CD1c-positive myeloid dendritic cell (primary cell): ENCODE measurements around the gene SERINC5.
"Not testable (repeated sequence)": the region's sequence is repeated elsewhere in the genome, so short reads cannot be mapped to it uniquely, and the experiment has no call there.

Experiments
- DNase-seq: peaks from one replicate; pipeline ENCODE4 v3.0.0-alpha.2; 2016; ENCODE audit errors: extremely low spot score

Gene SERINC5

GRCh38 chr5:80172067-80172695 is 83.7 kb downstream of the SERINC5 start:
- DNase-seq: no peak

- no peak for DNase-seq
Measured at GRCh38 chr5:80170117-80170535, 85.7 kb downstream of the SERINC5 start.

- no peak for DNase-seq
Measured at GRCh38 chr5:80168388-80169028, 87.3 kb downstream of the SERINC5 start.

DNA sequence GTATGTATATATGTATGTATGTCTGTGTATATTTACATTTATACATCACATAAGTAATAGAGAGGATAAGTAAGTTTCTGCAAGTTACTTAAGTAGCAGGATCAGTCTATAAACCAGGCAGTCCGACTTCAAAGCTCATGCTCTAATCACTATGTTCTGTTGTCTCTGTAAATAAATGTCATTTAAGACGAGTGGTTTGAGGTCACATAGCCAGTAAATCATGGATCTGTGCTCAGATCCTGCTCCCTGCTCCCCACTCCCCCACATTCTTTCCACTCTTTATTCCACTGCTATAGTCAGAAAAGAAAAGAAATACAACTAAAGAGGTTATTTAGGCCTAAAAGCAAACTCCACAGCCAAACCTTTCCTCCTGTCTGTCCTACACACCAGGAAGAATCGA is 90.4 kb downstream of the SERINC5 start:
- DNase-seq: no peak

GRCh38 chr5:80161165-80161564 is 94.7 kb downstream of the SERINC5 start:
- DNase-seq: no peak

GRCh38 chr5:80160242-80160641 is 95.6 kb downstream of the SERINC5 start:
- no peak for DNase-seq

DNA sequence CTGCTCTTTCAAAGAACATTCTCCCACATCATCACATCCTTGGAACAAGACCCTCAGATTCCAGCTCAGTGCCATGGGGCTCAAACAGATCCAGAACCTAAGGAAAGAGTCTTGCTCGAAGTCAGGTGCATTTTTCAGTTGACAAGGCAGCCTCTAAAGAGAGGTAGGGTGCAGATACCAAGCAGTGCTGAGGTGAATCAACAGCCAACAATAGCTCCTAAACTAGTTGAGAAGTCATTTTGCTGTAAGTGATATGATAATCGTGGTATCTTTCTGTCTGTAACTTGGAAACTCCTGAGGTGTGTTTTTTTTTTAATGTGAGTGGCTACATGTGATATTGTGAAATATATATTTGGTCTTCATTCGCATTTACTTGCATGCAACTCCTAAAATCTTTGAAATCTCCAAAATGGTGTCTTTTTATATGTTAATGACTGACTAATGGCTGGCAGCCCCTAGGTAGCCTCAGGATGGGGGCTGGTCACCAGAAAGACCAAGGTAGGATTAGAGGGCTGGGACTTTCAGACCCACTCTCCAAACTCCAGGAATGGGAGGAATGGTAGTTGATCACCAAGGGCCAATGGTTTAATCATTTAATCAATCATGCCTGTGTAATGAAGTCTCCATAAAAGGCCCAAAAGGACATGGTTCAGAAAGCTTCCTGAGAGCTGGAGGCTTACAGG is 96.6 kb downstream of the SERINC5 start:
- DNase-seq: no peak

- DNase-seq: no peak
Measured at GRCh38 chr5:80156156-80156555, 99.7 kb downstream of the SERINC5 start.

GRCh38 chr5:80154749-80155148 is 101.1 kb downstream of the SERINC5 start:
- DNase-seq: no peak

DNA sequence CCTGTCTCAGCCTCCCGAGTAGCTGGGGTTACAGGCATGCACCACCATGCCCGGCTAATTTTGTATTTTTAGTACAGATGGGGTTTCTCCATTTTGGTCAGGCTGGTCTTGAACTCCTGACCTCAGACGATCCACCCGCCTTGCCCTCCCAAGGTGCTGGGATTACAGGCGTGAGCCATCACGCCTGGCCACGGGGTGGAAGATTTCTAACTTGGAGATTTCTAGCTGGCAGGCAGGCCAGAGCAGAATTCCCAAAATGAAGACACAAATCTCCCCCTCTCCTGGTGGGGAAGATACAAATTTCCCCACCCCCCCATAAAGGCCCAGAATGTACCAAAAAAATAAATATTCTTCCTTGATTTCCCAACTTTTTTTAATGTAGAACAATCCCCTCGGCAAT is 101.6 kb downstream of the SERINC5 start:
- not testable (repeated sequence) for DNase-seq

DNA sequence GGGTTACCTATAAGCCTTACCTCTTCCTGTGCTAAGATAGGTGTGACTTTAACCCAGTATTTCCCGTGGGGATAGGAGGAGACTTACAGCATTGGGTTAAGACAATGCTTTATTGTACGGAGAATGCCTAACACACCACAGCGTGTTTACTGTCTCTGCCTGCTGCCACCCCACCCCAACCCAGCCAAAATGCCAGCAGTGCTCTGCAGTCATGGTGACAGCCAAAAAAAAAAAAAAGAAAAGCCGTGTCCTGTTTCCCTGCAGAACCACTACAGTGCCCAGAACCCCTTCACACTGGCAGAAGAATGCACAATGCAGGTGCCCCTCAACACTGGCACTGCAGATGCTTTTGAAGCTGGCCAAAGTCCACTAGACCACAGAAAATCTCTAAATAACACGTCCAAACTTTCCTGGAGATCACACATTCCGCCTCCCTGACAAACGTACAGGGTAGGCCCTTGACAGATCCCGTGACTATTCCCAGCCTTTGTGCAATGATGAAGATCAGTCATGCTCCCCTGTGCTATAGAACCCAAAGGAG is 102.2 kb downstream of the SERINC5 start:
- no peak for DNase-seq

GRCh38 chr5:80152778-80153177 is 103.1 kb downstream of the SERINC5 start:
- no peak for DNase-seq

GRCh38 chr5:80151890-80152289 is 104.0 kb downstream of the SERINC5 start:
- no peak for DNase-seq

DNA sequence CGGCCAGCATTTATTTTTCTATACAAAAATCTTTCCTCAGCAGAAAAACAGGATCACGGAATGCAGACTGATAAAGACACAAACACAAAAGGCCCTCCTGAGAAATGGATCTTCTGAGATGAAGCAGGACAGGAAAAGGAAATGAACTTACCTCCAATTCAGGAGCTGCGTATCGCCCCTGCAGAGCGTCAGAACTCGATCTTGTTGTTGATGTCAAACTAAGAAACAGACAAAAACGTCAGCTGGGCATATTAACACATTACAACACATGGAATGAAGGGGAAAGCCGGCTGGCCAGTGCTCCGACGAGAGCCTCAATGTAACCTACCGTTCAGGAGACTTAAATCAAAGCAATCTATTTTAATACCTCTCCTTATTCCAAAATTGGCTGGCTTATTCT is 105.1 kb downstream of the SERINC5 start:
- DNase-seq: no peak

GRCh38 chr5:80149161-80149609 is 106.7 kb downstream of the SERINC5 start:
- DNase-seq: no peak

DNA sequence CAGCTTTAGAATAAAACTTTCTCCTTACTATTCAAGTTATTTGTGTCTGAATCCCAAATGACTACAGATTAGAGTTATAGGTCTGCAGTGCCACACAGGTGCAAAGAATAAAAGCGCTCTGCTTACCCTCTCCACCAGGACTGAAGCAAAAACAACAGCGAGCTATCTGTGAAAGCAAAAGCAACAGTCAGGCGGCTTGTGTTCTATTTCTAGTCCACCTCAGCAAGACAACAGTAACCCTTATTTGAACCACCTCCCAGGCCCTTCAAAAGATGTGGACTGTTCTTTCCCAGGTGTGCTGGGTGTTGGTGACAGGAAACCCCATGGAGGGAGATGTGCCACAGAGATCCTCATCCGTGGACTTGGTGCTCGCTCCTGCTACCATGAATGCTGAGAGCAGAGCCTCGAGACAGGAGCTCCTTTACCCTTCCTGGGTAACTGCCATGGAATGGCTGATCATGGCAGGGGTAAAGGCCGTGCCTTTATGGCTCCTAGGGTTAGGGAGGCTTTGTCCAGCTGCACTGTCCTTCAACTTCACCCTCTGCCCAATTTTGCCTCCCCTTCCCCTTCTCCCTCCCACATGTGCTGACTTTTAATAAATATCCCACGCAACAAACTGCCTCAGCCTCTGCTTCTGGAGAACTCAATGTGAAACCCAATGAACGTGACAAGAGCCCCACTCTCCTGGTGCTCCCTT is 108.6 kb downstream of the SERINC5 start:
- peak; percentile 24 for DNase-seq

DNA sequence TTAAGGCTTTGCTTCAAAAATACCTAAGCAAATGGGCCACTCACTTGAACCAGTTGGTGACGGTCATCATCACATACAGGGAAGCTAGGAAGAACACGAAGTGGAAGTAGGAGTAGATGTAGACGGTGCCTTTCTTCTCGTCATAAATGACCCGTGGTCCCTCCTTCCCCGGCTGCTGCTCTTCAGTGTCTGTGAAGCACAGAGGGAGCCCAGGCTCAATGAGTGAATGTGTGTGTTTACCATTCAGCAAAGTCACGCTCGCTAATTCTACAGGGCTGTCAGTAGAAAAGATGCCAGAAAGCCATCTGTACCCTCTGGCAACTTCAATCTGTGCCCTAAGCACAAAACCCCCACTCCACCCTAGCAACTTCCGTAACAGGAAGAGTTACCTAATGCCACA is 109.8 kb downstream of the SERINC5 start:
- DNase-seq: peak; percentile 64

GRCh38 chr5:80143491-80143890 is 112.4 kb downstream of the SERINC5 start:
- no peak for DNase-seq

- no peak for DNase-seq
Measured at GRCh38 chr5:80142996-80143395, 112.9 kb downstream of the SERINC5 start.

- no peak for DNase-seq
Measured at GRCh38 chr5:80141681-80142080, 114.2 kb downstream of the SERINC5 start.

DNA sequence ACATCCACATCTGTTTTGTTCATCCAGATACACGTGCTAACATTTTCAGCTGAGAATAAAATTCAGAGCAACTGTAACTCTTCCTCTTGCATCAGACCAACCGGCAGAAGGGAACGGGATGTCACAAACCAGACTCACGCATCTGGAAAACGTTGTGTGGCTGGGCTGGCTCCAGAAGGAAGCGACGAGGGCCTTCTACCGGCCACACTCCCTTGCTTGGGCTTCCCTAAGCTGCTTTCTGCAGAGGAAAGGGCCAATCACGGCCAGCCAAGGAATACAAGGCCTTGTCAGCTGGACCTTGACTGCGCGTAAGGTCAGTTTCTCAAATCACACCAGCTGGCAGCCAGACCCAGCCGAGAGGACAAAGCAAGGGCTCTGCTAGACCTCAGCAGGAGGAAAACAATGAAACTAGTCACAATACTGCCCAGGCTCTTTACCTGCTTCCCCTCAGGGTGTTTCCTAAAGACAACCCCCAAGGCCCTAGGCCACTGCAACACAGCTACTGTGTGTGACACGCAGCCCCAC is 114.6 kb downstream of the SERINC5 start:
- DNase-seq: peak; percentile 79

DNA sequence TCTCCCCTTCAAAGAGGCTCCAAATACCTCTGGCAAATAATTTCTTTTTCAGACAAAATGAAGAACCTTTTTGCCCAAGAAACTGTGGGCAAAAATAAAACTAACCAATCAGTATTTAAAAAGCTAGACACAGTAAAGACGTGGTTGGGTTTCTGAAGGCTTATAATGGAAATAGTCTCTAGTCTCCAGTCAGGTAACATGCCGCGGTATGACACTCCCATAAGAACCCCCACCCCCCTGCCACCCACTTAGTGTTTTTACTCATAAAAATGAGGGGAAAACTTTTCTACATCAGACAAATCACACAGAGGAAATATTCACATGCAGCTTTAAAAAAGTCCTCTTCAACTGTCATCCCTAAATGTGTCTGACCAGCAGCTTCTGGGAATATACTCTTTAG is 115.4 kb downstream of the SERINC5 start:
- no peak for DNase-seq
